Activated T-helper 9 cell treated with anti-CD3 and anti-CD28 coated beads, Interleukin-2, amount 50 U/mL, for 16 hours (primary cell): ENCODE data around the gene NDUFAF7.
"Not testable (repeated sequence)": the region's sequence is repeated elsewhere in the genome, so short reads cannot be mapped to it uniquely, and the experiment has no call there.

Experiments used
- DNase-seq: peaks from one replicate; pipeline ENCODE4 v3.0.0-alpha.2; 2020; ENCODE audit warnings: low read depth

The NDUFAF7 gene

GRCh38 chr2:37219046-37219445 lies 12.4 kb upstream of the NDUFAF7 start:
- DNase-seq, result no peak

- DNase-seq, result no peak
These were observed 8.3 kb upstream of the NDUFAF7 start for GRCh38 chr2:37223131-37223530.

GRCh38 chr2:37224063-37224462 lies 7.4 kb upstream of the NDUFAF7 start:
- DNase-seq, result no peak

GRCh38 chr2:37225129-37225528 lies 6.3 kb upstream of the NDUFAF7 start:
- not testable (repeated sequence) for DNase-seq

GRCh38 chr2:37226863-37227262 lies 4.6 kb upstream of the NDUFAF7 start:
- no peak for DNase-seq

- DNase-seq, result no peak
These were observed 2.7 kb upstream of the NDUFAF7 start for GRCh38 chr2:37228788-37229187.

- no peak for DNase-seq
These were observed 877 bp upstream of the NDUFAF7 start for GRCh38 chr2:37230581-37230980.

GRCh38 chr2:37232131-37232933 lies 874 bp downstream of the NDUFAF7 start:
- DNase-seq, result no peak

- DNase-seq, result no peak
These were observed 12.0 kb downstream of the NDUFAF7 start for GRCh38 chr2:37243435-37243834.

GRCh38 chr2:37244017-37244416 lies 12.6 kb downstream of the NDUFAF7 start:
- DNase-seq, result no peak

GRCh38 chr2:37244755-37245154 lies 13.3 kb downstream of the NDUFAF7 start:
- DNase-seq, result no peak

- DNase-seq, result no peak
These were observed 14.7 kb downstream of the NDUFAF7 start for GRCh38 chr2:37246205-37246604.

- no peak for DNase-seq
These were observed 19.6 kb downstream of the NDUFAF7 start for GRCh38 chr2:37250869-37251740.

- no peak for DNase-seq
These were observed 31.1 kb downstream of the NDUFAF7 start for GRCh38 chr2:37262522-37262921.

GRCh38 chr2:37263839-37264238 lies 32.4 kb downstream of the NDUFAF7 start:
- DNase-seq, result no peak

GRCh38 chr2:37267685-37268084 lies 36.2 kb downstream of the NDUFAF7 start:
- no peak for DNase-seq

GRCh38 chr2:37268111-37268510 lies 36.7 kb downstream of the NDUFAF7 start:
- DNase-seq, result no peak

- DNase-seq, result no peak
These were observed 40.1 kb downstream of the NDUFAF7 start for GRCh38 chr2:37271376-37272067.

- no peak for DNase-seq
These were observed 43.0 kb downstream of the NDUFAF7 start for GRCh38 chr2:37274359-37274965.

- no peak for DNase-seq
These were observed 44.8 kb downstream of the NDUFAF7 start for GRCh38 chr2:37276291-37276690.

GRCh38 chr2:37281916-37282315 lies 50.5 kb downstream of the NDUFAF7 start:
- no peak for DNase-seq

- no peak for DNase-seq
These were observed 51.3 kb downstream of the NDUFAF7 start for GRCh38 chr2:37282746-37283145.
